MM.1S (cell line): Measurements from ENCODE around the gene CDIPT.

Source experiments
- DNase-seq: peaks from one replicate; pipeline ENCODE4 v3.0.0-alpha.2; 2015
- H2AFZ ChIP-seq: fragments of 300-600 bp; sonication (generic); 2 replicates; pipeline ENCODE4 v1.6.0; 2016; ENCODE audit warnings: antibody characterized with exemption, low read length
- H3F3A ChIP-seq: fragments of 300-600 bp; sonication (generic); 2 replicates; pipeline ENCODE4 v1.6.1; 2016; ENCODE audit warnings: mild to moderate bottlenecking, antibody characterized with exemption, low read length, moderate library complexity, mixed read lengths; ENCODE audit not compliant: insufficient read depth
- H3K27ac ChIP-seq: fragments of 300-600 bp; sonication (generic); 2 replicates; pipeline ENCODE4 v1.5.1; 2016; ENCODE audit warnings: mild to moderate bottlenecking, low read length
- H3K27me3 ChIP-seq: fragments of 300-600 bp; sonication (generic); replicated peaks from 2 replicates; pipeline ENCODE4 v1.6.0; 2016; ENCODE audit warnings: low read length; ENCODE audit not compliant: insufficient read depth
- H3K36me3 ChIP-seq: fragments of 300-600 bp; sonication (generic); replicated peaks from 2 replicates; pipeline ENCODE4 v1.6.1; 2016; ENCODE audit warnings: mild to moderate bottlenecking, low read length, mixed read lengths; ENCODE audit not compliant: insufficient read depth
- H3K4me1 ChIP-seq: fragments of 300-600 bp; sonication (generic); 2 replicates; pipeline ENCODE4 v1.6.1; 2016; ENCODE audit warnings: low read length, mixed read lengths
- H3K4me2 ChIP-seq: fragments of 300-600 bp; sonication (generic); 2 replicates; pipeline ENCODE4 v1.6.0; 2016; ENCODE audit warnings: low read depth, low read length
- H3K4me3 ChIP-seq: fragments of 300-600 bp; sonication (generic); 2 replicates; pipeline ENCODE4 v1.5.1; 2016; ENCODE audit warnings: low read length, mixed read lengths
- H3K79me2 ChIP-seq: fragments of 300-600 bp; sonication (generic); 2 replicates; pipeline ENCODE4 v1.6.1; 2016; ENCODE audit warnings: mixed run types, low read length, mixed read lengths
- H3K9ac ChIP-seq: fragments of 300-600 bp; sonication (generic); 2 replicates; pipeline ENCODE4 v1.6.1; 2016; ENCODE audit warnings: low read length, mixed read lengths
- H3K9me2 ChIP-seq: fragments of 300-600 bp; sonication (generic); replicated peaks from 2 replicates; pipeline ENCODE4 v1.6.1; 2016; ENCODE audit warnings: mild to moderate bottlenecking, low read length, mixed read lengths; ENCODE audit not compliant: insufficient read depth
- H3K9me3 ChIP-seq: fragments of 300-600 bp; sonication (generic); replicated peaks from 2 replicates; pipeline ENCODE4 v1.6.1; 2016; ENCODE audit warnings: mild to moderate bottlenecking, low read length, mixed read lengths; ENCODE audit not compliant: insufficient read depth
- H4K20me1 ChIP-seq: fragments of 300-600 bp; sonication (generic); 2 replicates; pipeline ENCODE4 v1.6.1; 2016; ENCODE audit warnings: mild to moderate bottlenecking, low read length, moderate library complexity, mixed read lengths; ENCODE audit not compliant: insufficient read depth
- CTCF ChIP-seq: fragments of 300-600 bp; sonication (generic); IDR thresholded peaks from 2 replicates; pipeline ENCODE4 v1.5.1; 2016; ENCODE audit warnings: antibody characterized with exemption, low read length, mixed read lengths
- EZH2 ChIP-seq: fragments of 300-600 bp; sonication (generic); optimal IDR thresholded peaks from 2 replicates; pipeline ENCODE3; 2017; ENCODE audit warnings: low read depth, mild to moderate bottlenecking, antibody characterized with exemption, low read length, mixed read lengths
- EZH2phosphoT487 ChIP-seq: fragments of 300-600 bp; sonication (generic); IDR thresholded peaks from 2 replicates; pipeline ENCODE4 v1.6.1; 2018; ENCODE audit warnings: antibody characterized with exemption, low read length

The CDIPT gene

GRCh38 chr16:29839822-29840221 lies 23.2 kb downstream of the CDIPT start:
- H3K9me2 ChIP-seq, result no peaks in the 10 kb centered on the region
- no peaks in the 10 kb centered on the region for H4K20me1 ChIP-seq
- H3K4me2 ChIP-seq, result no peak overlapping the region
- no peaks in the 10 kb centered on the region for H3K4me1 ChIP-seq
- no peaks in the 10 kb centered on the region for H3K79me2 ChIP-seq
- H3K9ac ChIP-seq, result no peak overlapping the region
- TF ChIP-seq CTCF, result no peak
- TF ChIP-seq EZH2phosphoT487, result no peak
- no peak for TF ChIP-seq EZH2
- no peak overlapping the region for H3K27ac ChIP-seq
- DNase-seq, result no peak
- H3K4me3 ChIP-seq, result no peak overlapping the region
- no peaks in the 10 kb centered on the region for H3F3A ChIP-seq
- no peak overlapping the region for H2AFZ ChIP-seq
- no peaks in the 10 kb centered on the region for H3K9me3 ChIP-seq
- H3K36me3 ChIP-seq, result no peaks in the 10 kb centered on the region
- H3K27me3 ChIP-seq, result no peaks in the 10 kb centered on the region

DNA sequence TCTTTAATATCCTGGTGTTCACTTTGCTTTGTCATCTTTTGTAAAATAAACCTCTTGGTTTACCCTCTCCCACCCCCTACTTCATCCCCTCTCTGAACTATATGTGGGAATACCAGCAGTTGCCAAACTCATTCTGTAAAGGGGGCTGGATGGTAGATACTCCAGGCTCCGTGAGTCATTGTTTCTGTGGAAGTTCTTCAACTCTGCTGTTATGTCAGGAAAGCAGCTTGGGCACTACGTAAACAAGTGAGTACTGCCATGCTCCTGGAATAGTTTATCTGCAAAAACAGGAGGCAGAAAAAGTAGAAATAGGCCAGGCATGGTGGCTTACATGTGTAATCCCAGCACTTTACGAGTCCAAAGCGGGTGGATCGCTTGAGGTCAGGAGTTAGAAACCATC lies 25.2 kb downstream of the CDIPT start:
- Histone ChIP-seq H4K20me1 (no peaks in the 10 kb centered on the region), H2AFZ (no peak overlapping the region)

GRCh38 chr16:29836623-29837022 lies 26.4 kb downstream of the CDIPT start:
- Histone ChIP-seq H3K9ac (no peak overlapping the region), H4K20me1 (no peaks in the 10 kb centered on the region), H2AFZ (no peak overlapping the region), H3K4me2 (no peak overlapping the region), H3K27me3 (no peaks in the 10 kb centered on the region), H3K4me1 (no peaks in the 10 kb centered on the region), H3K4me3 (no peak overlapping the region), H3K27ac (no peak overlapping the region), H3K79me2 (no peaks in the 10 kb centered on the region), H3K9me2 (no peaks in the 10 kb centered on the region), H3F3A (no peaks in the 10 kb centered on the region), H3K36me3 (no peaks in the 10 kb centered on the region), H3K9me3 (no peaks in the 10 kb centered on the region)
- no peak for TF ChIP-seq CTCF
- no peak for TF ChIP-seq EZH2phosphoT487
- TF ChIP-seq EZH2, result no peak
- DNase-seq, result no peak

More for the DNA sequence above, 25.2 kb downstream of the CDIPT start:
- no peak overlapping the region for H3K27ac ChIP-seq
- H3K4me1 ChIP-seq, result no peaks in the 10 kb centered on the region
- no peaks in the 10 kb centered on the region for H3F3A ChIP-seq
- no peak for TF ChIP-seq EZH2phosphoT487
- TF ChIP-seq EZH2, result no peak
- no peak for TF ChIP-seq CTCF
- no peak for DNase-seq
- H3K36me3 ChIP-seq, result no peaks in the 10 kb centered on the region
- no peak overlapping the region for H3K4me3 ChIP-seq
- no peaks in the 10 kb centered on the region for H3K9me2 ChIP-seq
- H3K4me2 ChIP-seq, result no peak overlapping the region
- no peaks in the 10 kb centered on the region for H3K9me3 ChIP-seq
- no peaks in the 10 kb centered on the region for H3K79me2 ChIP-seq
- no peak overlapping the region for H3K9ac ChIP-seq
- no peaks in the 10 kb centered on the region for H3K27me3 ChIP-seq

- no peak overlapping the region for H2AFZ ChIP-seq
- TF ChIP-seq EZH2phosphoT487 (no peak), EZH2 (no peak), CTCF (no peak)
- no peak overlapping the region for H3K9ac ChIP-seq
- H3K36me3 ChIP-seq, result no peaks in the 10 kb centered on the region
- no peak overlapping the region for H3K4me2 ChIP-seq
- H3K27ac ChIP-seq, result no peak overlapping the region
- no peaks in the 10 kb centered on the region for H3K9me2 ChIP-seq
- H3F3A ChIP-seq, result no peaks in the 10 kb centered on the region
- H3K4me1 ChIP-seq, result no peaks in the 10 kb centered on the region
- DNase-seq, result no peak
- no peaks in the 10 kb centered on the region for H3K9me3 ChIP-seq
- no peaks in the 10 kb centered on the region for H3K79me2 ChIP-seq
- no peak overlapping the region for H3K4me3 ChIP-seq
- H4K20me1 ChIP-seq, result no peaks in the 10 kb centered on the region
- H3K27me3 ChIP-seq, result no peaks in the 10 kb centered on the region
Observed at GRCh38 chr16:29835926-29836325, 27.1 kb downstream of the CDIPT start.
